Measurements from ENCODE around the gene RAG1.

DNA sequence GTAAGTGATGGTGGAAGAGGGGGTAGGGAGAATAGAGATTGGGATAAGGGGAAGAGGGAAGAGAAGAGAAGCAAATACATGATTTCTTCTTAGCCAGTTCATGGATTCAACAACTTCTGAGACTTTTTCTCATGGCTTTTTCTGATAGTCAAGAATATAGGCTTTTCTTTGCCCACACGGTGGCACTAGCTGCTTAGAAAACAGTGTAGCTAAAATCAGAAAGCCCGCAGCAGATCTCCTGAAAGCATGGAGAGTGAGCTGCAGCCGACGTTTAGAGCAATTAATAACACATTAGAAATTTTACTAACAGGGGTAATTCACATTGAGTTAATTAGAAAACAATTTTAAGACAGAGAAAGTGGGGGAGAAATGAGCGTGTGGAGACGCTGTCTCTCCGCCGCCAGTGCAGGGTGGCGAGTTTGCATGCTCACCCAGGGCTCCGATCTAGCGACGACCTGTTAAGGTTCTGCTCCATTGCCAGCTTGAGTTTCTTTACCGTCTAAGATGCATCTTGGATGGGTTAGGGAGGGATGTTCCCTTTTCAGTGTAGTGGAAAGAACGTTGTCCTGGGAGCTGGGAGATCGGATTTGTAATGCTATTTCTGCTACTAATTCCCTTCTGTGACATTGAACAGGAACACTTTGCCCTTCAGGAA, 3.3 kb upstream of the RAG1 start:
- TF ChIP-seq, protein P1, sequence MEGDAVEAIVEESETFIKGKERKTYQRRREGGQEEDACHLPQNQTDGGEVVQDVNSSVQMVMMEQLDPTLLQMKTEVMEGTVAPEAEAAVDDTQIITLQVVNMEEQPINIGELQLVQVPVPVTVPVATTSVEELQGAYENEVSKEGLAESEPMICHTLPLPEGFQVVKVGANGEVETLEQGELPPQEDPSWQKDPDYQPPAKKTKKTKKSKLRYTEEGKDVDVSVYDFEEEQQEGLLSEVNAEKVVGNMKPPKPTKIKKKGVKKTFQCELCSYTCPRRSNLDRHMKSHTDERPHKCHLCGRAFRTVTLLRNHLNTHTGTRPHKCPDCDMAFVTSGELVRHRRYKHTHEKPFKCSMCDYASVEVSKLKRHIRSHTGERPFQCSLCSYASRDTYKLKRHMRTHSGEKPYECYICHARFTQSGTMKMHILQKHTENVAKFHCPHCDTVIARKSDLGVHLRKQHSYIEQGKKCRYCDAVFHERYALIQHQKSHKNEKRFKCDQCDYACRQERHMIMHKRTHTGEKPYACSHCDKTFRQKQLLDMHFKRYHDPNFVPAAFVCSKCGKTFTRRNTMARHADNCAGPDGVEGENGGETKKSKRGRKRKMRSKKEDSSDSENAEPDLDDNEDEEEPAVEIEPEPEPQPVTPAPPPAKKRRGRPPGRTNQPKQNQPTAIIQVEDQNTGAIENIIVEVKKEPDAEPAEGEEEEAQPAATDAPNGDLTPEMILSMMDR (IDR thresholded peaks at IDR 0.05; ENCODE audit: low read length) = peak; percentile 84
- no peak for TF ChIP-seq EZH2 (IDR thresholded peaks at IDR 0.05; ENCODE audit: borderline replicate concordance, low read length)

Data from OCI-LY1 (cell line).